Panc1 (cell line): ENCODE data around the gene ELFN1. TPM values are rescaled to one million over a fixed set of nuclear protein-coding genes. Genes with fewer than 3 reads are reported as not detected.

Experiments used
- ATAC-seq: fragments of 200-7000 bp; cut with Tn5 transposase; 2 replicates; pipeline ENCODE4 v1.9.1; 2020; ENCODE audit warnings: mild to moderate bottlenecking, moderate library complexity
- BruUV-seq: library from RNA; stranded (reverse); fragments of 400-500 nt; replicated peaks from 2 replicates; lab custom pipeline; 2021; lab: Mats Ljungman, UMichigan
- CTCF ChIA-PET: fragments of 300-600 bp; sonication (Branson Sonifier 250); formaldehyde crosslinking; loops from one replicate; lab custom pipeline; 2022; ENCODE audit warnings: antibody characterized with exemption; lab: Charles Lee
- POLR2A ChIA-PET: fragments of 300-600 bp; sonication (Branson Sonifier 250); formaldehyde crosslinking; loops from one replicate; lab custom pipeline; 2022; ENCODE audit warnings: antibody characterized with exemption; lab: Charles Lee
- DNase-seq: peaks from one replicate; pipeline ENCODE4 v3.0.0-alpha.2; 2010; ENCODE audit warnings: low read depth, low spot score
- H3K27ac ChIP-seq: 2 replicates; pipeline ENCODE4 v1.5.1; 2011; ENCODE audit warnings: mild to moderate bottlenecking, low read length, inconsistent platforms
- H3K27me3 ChIP-seq: fragments of 200-500 bp; sonication (Bioruptor generic); 2 replicates; pipeline ENCODE4 v1.6.0; 2014; ENCODE audit warnings: low read length, inconsistent platforms; ENCODE audit not compliant: control insufficient read depth, insufficient read depth
- H3K36me3 ChIP-seq: fragments of 200-500 bp; sonication (Bioruptor generic); 2 replicates; pipeline ENCODE4 v1.5.1; 2014; ENCODE audit warnings: inconsistent platforms, mild to moderate bottlenecking, low read length, moderate library complexity; ENCODE audit not compliant: control insufficient read depth, insufficient read depth
- H3K4me1 ChIP-seq: 2 replicates; pipeline ENCODE4 v1.5.1; 2011; ENCODE audit warnings: inconsistent platforms, mild to moderate bottlenecking, low read length, moderate library complexity; ENCODE audit not compliant: control insufficient read depth, insufficient read depth
- H3K4me3 ChIP-seq, 2 experiments: 2 replicates each; pipeline ENCODE4 v1.5.1; 2011 to 2012; ENCODE audit warnings: low read depth in 2 of 2, low read length in 2 of 2, mild to moderate bottlenecking in 2 of 2, inconsistent platforms in 1 of 2, moderate library complexity in 1 of 2
- H3K9me3 ChIP-seq: fragments of 200-500 bp; sonication (Bioruptor generic); 2 replicates; pipeline ENCODE4 v1.5.1; 2014; ENCODE audit warnings: low read depth, mild to moderate bottlenecking, inconsistent platforms, low read length, moderate library complexity; ENCODE audit not compliant: control insufficient read depth, insufficient read depth
- CTCF ChIP-seq: fragments of 450-650 bp; IDR thresholded peaks from 2 replicates; pipeline ENCODE4 v1.5.1; 2017; ENCODE audit warnings: mild to moderate bottlenecking
- POLR2AphosphoS5 ChIP-seq: IDR thresholded peaks from 2 replicates; pipeline ENCODE4 v1.6.1; 2012; ENCODE audit warnings: mild to moderate bottlenecking, low read depth, low read length, moderate library complexity
- SIN3A ChIP-seq: IDR thresholded peaks from 2 replicates; pipeline ENCODE4 v1.6.1; 2012; ENCODE audit warnings: low read depth, mild to moderate bottlenecking, low read length, moderate library complexity, borderline replicate concordance; ENCODE audit not compliant: insufficient read depth
- TCF7L2 ChIP-seq: IDR thresholded peaks from 2 replicates; pipeline ENCODE4 v1.6.1; 2011; ENCODE audit warnings: mild to moderate bottlenecking, low read depth, low read length, inconsistent platforms
- in situ Hi-C: cut with HindIII; loops from 2 replicates; pipeline ENCODE4 v1.10.0; 2016; ENCODE audit warnings: low sequenced_read_pairs, low pct_unique_long_range_greater_than_20kb
- intact Hi-C: fragments of 100-400 bp; cut with micrococcal nuclease; formaldehyde crosslinking; loops from one replicate; pipeline ENCODE4 v1.10.0; 2022; ENCODE audit not compliant: unreplicated experiment
- total RNA-seq: library from RNA; stranded (reverse); gene quantifications from one replicate; pipeline ENCODE4 v1.2.1, GENCODE V29; 2021; ENCODE audit not compliant: unreplicated experiment
- TF ChIP-seq, protein P1 (sequence below), 2 experiments: IDR thresholded peaks; 2 replicates each; pipeline ENCODE4 v1.6.1; 2011 to 2012; ENCODE audit warnings: low read depth in 2 of 2, control low read depth in 1 of 2, low read length in 1 of 2, mild to moderate bottlenecking in 1 of 2, moderate library complexity in 1 of 2; ENCODE audit not compliant: insufficient read depth in 1 of 2

The ELFN1 gene
- total RNA-seq, 1 experiment from 2014 or later = 39.0 TPM

DNA sequence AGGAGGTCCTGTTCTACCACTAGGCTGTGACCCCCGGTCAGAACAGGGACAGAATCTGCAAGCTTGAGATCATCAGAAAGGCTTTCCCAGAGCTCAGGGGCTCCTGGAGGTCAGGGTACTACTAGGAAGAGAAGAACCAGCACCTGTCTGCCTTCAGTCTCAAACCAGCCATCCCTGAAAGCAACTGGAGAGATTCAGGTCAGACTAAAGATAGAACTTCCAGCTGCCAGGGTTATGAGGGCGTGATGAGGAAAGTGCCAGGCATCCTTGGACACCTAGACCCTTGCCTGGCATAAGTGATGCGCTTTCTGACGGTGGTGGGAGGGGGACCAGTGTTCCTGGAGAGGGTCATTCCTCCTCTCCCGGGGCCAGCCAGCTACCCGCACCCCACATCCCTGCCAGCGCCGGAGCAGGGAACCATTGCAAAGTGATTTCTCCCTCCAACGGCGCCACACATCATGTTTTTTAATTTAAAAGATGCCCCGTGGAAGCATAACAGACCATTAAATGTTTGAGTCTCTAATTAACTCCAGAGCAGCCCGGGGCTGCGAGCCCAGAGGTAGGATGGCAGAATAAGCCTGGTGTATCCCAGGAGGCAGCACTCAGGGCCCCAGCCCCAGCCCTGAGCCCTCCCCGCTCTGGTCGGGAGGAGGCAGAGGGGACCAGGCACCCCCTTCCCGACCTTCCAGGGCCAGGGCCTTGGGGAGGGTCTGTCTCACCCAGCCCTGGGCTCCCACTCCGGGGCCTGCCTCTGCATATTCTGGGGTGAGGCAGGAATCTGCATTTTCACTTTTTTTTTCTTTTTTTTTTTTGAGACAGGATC lies 64.0 kb downstream of the ELFN1 start:
- H3K4me3 ChIP-seq = no peak overlapping the region
- H3K27me3 ChIP-seq = no peaks in the 10 kb centered on the region
- no peaks in the 10 kb centered on the region for H3K4me1 ChIP-seq
- intact Hi-C loops (no loop called here), in situ Hi-C loops (no loop called here)
- TF ChIP-seq POLR2AphosphoS5 (no peak), CTCF (no peak), SIN3A (no peak), TCF7L2 (no peak)
- TF ChIP-seq, protein P1, sequence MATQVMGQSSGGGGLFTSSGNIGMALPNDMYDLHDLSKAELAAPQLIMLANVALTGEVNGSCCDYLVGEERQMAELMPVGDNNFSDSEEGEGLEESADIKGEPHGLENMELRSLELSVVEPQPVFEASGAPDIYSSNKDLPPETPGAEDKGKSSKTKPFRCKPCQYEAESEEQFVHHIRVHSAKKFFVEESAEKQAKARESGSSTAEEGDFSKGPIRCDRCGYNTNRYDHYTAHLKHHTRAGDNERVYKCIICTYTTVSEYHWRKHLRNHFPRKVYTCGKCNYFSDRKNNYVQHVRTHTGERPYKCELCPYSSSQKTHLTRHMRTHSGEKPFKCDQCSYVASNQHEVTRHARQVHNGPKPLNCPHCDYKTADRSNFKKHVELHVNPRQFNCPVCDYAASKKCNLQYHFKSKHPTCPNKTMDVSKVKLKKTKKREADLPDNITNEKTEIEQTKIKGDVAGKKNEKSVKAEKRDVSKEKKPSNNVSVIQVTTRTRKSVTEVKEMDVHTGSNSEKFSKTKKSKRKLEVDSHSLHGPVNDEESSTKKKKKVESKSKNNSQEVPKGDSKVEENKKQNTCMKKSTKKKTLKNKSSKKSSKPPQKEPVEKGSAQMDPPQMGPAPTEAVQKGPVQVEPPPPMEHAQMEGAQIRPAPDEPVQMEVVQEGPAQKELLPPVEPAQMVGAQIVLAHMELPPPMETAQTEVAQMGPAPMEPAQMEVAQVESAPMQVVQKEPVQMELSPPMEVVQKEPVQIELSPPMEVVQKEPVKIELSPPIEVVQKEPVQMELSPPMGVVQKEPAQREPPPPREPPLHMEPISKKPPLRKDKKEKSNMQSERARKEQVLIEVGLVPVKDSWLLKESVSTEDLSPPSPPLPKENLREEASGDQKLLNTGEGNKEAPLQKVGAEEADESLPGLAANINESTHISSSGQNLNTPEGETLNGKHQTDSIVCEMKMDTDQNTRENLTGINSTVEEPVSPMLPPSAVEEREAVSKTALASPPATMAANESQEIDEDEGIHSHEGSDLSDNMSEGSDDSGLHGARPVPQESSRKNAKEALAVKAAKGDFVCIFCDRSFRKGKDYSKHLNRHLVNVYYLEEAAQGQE (IDR thresholded peaks at IDR 0.05; ENCODE audit: insufficient read depth in 1 of 2, low read depth in 2 of 2, low read length in 1 of 2) = no peak
- no peak overlapping the region for H3K27ac ChIP-seq
- H3K9me3 ChIP-seq = peaks cover 5% of the 10 kb centered on the region
- DNase-seq = no peak
- POLR2A ChIA-PET = no interaction called here
- no peaks in the 10 kb centered on the region for H3K36me3 ChIP-seq
- BruUV-seq = no TSS peak
- ATAC-seq = no peak
- CTCF ChIA-PET = no interaction called here

- no peak for ATAC-seq
- no TSS peak for BruUV-seq
These were observed 65.2 kb downstream of the ELFN1 start for GRCh38 chr7:1735262-1735661.

More at GRCh38 chr7:1735262-1735661, 65.2 kb downstream of the ELFN1 start:
- POLR2A ChIA-PET = no interaction called here
- Histone ChIP-seq H3K27ac (no peak overlapping the region), H3K9me3 (no peaks in the 10 kb centered on the region), H3K36me3 (no peaks in the 10 kb centered on the region), H3K4me3 (no peak overlapping the region), H3K4me1 (no peaks in the 10 kb centered on the region), H3K27me3 (no peaks in the 10 kb centered on the region)
- DNase-seq = no peak
- CTCF ChIA-PET = no interaction called here
- intact Hi-C loops = no loop called here
- TF ChIP-seq, protein P1 (IDR thresholded peaks at IDR 0.05; ENCODE audit: insufficient read depth in 1 of 2, low read depth in 2 of 2, low read length in 1 of 2) = no peak
- TF ChIP-seq POLR2AphosphoS5 (no peak), SIN3A (no peak), TCF7L2 (no peak), CTCF (no peak)
- in situ Hi-C loops = no loop called here
